Measurements from ENCODE around the gene GEMIN7.

- TF ChIP-seq CTCF (conservative IDR thresholded peaks at IDR 0.05; ENCODE audit: low read depth, low read length) (no peak), EZH2 (IDR thresholded peaks at IDR 0.05; ENCODE audit: borderline replicate concordance, low read depth, low read length, poor library complexity, severe bottlenecking) (no peak)
Measured at GRCh38 chr19:45138303-45138751, 59.3 kb downstream of the GEMIN7 start.

Measured in A673 (cell line).